ENCODE measurements around the gene NPW.
A peak's percentile ranks its signal among the peaks of the same experiment; 100 is the strongest.

The NPW gene

GRCh38 chr16:1984347-1985225 is 35.0 kb upstream of the NPW start:
- DNase-seq, result no peak

GRCh38 chr16:1985466-1986150 is 34.0 kb upstream of the NPW start:
- no peak for DNase-seq

- DNase-seq, result no peak
These were observed 32.4 kb upstream of the NPW start for GRCh38 chr16:1987198-1987597.

GRCh38 chr16:1989209-1990100 is 30.1 kb upstream of the NPW start, which contains the start of gene SYNGR3:
Gene SYNGR3 (plus strand): TSS chr16:1989970. CDS start chr16:1990103, 133 bp downstream.
- DNase-seq, result no peak

- DNase-seq, result no peak
These were observed 29.6 kb upstream of the NPW start for GRCh38 chr16:1990101-1990350.

GRCh38 chr16:1990351-1991134 is 29.0 kb upstream of the NPW start:
- no peak for DNase-seq

- DNase-seq, result peak; percentile 47
These were observed 28.4 kb upstream of the NPW start for GRCh38 chr16:1991135-1991551.

- DNase-seq, result no peak
These were observed 28.0 kb upstream of the NPW start for GRCh38 chr16:1991588-1991947.

GRCh38 chr16:1991948-1992703 is 27.5 kb upstream of the NPW start:
- DNase-seq, result peak; percentile 98

GRCh38 chr16:1992704-1993317 is 26.8 kb upstream of the NPW start:
- DNase-seq, result no peak

GRCh38 chr16:1993731-1994131 is 25.9 kb upstream of the NPW start:
- peak; percentile 67 for DNase-seq

GRCh38 chr16:1997494-1998359 is 21.9 kb upstream of the NPW start:
- DNase-seq, result no peak

GRCh38 chr16:1998360-1998835 is 21.2 kb upstream of the NPW start:
- no peak for DNase-seq

- no peak for DNase-seq
These were observed 20.5 kb upstream of the NPW start for GRCh38 chr16:1998852-1999801.

GRCh38 chr16:1999866-2000514 is 19.6 kb upstream of the NPW start:
- DNase-seq, result no peak

GRCh38 chr16:2001035-2001434 is 18.6 kb upstream of the NPW start:
- DNase-seq, result no peak

GRCh38 chr16:2001456-2002355 is 17.9 kb upstream of the NPW start:
- no peak for DNase-seq

Data from stimulated activated CD4-positive, alpha-beta T cell treated with anti-CD3 and anti-CD28 coated beads, Interleukin-1b, Interleukin-23, amount 100 ng/mL, for 48 hours (primary cell).